ENCODE measurements around the gene ZNF26. TPM values are rescaled to one million over a fixed set of nuclear protein-coding genes. Genes with fewer than 3 reads are reported as not detected.
"Not testable (repeated sequence)": the region's sequence is repeated elsewhere in the genome, so short reads cannot be mapped to it uniquely, and the experiment has no call there.

Gene ZNF26
- polyA plus RNA-seq, 5 donors, result 13.4 to 18.0 (median 15.0) TPM

DNA sequence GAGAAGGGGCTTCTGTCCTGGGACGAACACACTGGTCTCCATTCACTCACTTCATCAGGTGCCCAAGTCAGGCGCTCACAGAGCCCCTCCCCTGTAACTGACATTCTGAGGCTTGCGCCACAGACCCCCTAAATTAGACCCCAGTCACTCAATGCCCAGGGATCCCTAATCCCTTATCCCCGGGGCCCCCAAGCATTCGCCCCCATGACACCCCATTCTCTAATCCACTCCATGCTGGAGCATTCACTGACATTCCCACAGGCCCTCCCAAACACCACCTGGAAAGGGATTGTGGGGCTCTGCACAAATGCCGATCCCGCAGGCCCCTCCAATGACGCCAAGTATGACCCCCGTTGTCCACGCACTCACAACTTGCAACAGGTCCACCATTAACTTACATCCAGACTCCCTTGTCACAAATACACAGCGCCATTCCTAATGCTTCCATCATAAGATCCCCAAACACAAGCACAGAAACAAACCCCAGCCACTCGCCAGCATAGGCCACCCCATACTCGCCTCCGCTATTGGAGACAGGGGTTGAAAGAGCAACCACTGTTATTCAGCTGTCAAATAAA is 31.6 kb upstream of the ZNF26 start:
- DNase-seq, result no peak

DNA sequence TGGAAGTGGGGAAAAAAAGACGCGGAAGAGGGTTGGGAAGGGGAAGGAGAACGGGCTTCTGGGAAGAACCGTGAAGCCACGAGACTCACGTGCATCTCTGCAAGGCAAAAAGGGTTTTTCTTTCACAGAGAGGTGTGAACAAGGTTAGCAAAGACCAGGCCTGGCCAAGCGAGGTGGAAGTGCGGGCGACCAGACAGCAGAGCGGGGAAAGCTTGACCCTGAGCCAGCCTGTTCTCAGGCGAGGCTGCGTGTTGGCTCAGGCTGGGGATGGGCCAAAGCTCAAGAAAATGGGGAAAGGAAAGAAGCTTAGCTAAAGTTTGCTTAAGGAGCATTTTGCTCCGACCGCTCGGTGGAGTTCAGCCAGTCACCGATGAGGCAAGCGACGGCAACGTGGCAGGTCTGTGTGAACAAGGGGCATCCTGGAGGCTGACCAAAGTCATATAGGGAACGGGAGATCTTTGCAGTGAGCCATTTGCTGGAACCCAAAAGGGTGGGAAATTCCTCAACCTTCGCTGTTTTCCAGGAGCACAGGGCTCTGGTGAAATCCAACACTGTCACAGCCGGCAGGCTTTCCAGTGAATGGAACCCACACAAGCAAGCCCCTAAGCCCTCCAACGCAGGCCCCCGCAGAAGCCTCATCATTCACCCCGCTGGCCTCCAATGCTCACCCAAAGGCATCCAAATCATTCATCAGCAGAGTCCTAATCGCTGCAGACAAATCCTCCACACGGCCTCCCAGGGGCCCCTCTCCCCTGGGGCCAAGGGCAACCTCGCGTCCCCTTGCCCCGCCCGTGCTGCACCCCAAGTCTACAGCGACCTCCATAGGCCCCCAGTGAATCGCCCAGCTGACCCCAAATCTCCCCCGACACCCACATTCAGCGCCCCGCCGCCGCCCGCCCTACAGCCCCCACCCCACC is 30.8 kb upstream of the ZNF26 start:
- peak; percentile 65 to 66 for DNase-seq

DNA sequence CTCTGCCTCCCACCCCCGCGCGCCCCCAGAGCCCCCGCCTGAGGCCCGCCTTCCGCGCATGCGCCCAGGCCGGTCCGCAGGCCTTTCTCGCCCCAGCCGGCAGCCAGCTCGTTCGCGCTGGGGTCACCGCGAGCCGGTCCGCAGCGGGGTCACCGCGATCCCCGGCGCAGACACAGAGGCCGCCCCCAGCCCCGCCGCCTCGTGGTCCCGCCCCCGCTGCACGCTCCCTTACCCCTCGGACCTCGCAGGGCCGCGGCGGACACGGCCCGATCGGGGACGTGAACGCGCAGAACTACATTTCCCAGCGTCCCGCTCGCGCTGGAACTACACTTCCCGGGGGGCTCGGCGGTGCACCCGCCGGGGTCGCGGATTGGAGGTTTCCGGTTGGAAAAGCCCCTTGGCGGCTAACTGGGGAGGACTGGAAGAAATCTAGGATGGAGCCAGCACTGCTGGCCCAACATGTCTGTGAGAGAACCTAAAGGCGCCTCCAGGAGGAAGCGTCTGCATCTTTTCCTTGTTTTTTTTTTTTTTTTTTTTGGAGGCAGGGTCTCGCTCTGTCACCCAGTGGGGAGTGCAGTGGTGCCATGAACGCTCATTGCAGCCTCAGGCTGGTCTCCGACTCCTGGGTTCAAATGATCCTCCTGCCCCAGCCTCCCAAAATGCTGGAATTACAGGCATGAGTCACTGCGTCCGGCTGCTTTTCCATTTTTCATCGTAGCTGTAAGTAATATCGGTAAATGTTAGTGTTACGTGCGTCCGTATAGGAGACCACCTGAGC is 30.0 kb upstream of the ZNF26 start, which contains the start of gene ZNF605:
Gene ZNF605 (minus strand): TSS at position 296 of the 778 bp plus-strand sequence. CDS start 10,671 bp downstream, outside the sequence.
- DNase-seq, result peak; percentile 89 to 91

DNA sequence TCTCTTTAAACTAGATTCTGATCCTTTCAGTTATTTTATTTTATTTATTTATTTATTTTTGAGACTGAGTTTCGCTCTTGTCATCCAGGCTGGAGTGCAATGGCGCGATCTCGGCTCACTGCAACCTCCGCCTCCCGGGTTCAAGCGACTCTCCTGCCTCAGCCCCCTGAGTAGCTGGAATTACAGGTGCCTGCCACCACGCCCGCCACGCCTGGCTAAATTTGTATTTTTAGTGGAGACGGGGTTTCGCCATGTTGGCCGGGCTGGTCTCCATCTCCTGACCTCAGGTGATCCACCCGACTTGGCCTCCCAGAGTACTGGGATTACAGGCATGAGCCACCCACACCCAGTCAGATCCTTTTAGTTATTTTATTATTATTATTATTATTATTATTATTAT is 24.4 kb upstream of the ZNF26 start:
- DNase-seq, result not testable (repeated sequence)

DNA sequence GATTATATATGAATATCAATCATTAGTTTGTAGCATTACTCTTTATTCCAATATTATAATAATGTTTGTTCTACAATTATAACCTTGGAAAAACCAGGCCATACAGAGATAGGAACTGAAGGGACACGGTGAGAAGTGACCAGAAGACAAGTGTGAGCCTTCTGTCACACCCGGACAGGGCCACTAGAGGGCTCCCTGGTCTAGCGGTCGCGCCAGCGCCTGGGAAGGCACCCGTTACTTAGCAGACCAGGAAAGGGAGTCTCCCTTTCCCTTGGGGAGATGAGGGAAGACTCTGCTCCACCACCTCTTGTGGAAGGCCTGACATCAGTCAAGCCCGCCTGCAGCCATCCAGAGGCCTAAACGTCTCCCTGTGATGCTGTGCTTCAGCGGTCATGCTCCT is 22.2 kb upstream of the ZNF26 start:
- not testable (repeated sequence) for DNase-seq

DNA sequence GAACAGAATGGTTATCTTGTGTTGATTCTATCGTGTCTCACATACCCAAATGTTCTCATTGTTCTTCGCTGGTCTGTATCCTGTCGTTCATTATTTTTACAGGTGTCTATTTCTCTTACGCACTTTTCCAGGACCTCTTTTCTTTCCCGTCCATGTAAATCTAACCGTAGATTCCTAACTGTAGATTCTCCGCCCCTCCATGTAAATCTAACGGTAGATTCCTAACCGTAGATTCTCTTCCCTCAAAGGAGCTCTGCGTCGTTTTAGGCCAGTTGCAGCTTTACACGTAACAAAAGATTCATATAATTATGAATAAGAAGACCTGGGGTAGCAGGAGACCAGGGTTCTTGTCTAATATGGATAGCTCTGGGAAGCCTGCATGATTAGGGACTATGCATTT is 20.4 kb upstream of the ZNF26 start:
- DNase-seq, result no peak

DNA sequence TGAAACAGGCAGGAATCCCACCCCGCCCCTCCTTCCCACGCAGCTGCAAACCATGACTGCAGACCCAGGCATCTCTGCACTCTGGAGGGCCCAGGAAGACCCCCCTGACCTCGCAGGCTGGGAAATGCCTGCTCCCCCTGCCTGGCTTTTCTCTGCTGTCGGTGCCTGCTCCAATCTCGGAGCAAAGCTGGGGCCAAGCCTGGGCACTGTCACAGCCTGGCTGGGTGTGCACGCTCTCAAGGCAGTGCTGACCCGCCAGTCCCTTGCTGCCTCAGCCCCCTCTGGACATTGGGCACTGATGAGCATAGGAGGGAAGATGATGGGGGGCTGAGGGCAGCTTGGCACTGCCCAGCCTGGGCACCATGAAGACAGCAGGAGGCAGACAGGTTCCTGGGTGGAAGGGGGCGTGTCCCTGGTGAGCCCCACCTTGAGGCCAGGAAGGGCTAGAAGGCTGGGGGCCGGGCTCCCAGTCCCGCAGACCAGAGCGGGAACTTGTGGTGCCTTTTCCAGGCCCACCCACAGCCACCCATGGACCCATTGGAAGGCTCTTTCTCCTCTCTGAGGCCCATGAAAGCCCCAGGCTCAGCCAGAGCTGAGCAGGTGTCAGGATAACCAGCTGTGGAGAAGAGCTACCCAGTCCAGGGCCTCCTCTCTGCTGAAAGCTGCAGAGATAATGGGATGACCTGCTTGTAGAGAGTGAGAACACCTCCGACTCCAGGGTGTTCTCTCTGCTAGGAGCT is 19.3 kb upstream of the ZNF26 start:
- no peak for DNase-seq

DNA sequence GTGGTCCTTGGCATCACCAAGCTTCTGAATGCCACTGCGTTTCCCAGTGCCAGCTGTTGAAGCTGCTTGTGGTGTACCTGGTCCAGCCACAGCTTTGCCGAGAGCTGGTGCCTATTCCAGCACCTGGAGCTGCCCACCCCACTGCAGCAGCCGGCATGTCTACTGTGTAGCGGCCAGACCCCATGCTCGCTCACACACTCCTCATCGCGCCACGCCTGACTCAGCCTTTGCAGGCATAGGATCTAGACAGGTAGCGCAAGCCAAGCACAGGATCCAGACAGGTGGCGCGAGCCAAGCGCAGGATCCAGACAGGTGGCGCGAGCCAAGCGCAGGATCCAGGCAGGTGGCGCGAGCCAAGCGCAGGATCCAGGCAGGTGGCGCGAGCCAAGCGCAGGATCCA is 18.4 kb upstream of the ZNF26 start:
- no peak for DNase-seq

DNA sequence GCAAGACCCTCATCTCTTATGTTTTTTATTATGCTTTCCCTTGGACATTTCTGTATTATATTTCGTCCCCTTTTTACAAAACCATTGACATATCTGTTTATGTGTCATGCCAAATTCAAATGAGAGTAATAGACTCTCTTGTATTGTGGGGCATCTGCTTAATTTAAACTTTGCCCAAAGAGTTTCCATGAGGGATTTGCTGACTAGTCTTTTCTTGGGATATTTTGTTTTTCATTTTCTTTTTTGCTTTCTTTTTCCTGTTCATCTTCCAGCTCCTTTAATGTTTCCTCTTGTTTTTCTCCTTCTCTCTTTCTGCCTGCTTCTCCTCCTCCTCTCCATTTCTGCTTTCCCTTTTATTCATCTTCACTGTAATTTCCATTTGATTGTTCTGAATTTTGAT is 13.8 kb upstream of the ZNF26 start:
- no peak for DNase-seq

DNA sequence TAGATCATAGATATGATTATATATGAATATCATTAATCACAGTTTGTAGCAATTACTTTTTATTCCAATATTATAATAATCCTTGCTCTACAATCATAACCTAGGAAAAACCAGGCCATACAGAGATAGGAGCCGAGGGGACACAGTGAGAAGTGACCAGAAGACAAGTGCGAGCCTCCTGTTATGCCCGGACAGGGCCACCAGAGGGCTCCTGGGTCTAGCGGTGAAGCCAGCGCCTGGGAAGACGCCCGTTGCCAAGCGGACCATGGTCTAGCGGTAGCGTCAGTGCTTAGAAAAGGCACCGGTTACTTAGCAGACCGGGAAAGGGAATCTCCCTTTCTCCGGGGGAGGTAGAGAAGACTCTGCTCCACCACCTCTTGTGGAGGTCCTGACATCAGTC is 9.3 kb upstream of the ZNF26 start:
- DNase-seq, result not testable (repeated sequence)

DNA sequence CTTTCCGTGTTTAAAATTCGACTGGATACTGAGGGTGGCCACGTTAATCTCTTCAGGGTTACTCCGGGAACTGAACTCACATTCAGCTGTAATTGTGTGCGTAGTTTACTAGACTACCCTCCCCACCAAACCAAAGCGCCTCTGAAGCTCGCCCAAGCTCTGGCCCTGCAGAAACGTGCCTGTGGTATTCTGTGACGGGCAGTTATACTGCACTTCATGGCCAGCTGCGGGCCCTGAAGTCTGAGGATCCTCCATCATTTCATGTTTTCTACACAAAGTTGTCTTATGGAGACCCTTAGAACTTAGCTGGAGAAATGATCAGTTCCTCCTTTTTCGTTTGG is 688 bp downstream of the ZNF26 start:
- no peak for DNase-seq

DNA sequence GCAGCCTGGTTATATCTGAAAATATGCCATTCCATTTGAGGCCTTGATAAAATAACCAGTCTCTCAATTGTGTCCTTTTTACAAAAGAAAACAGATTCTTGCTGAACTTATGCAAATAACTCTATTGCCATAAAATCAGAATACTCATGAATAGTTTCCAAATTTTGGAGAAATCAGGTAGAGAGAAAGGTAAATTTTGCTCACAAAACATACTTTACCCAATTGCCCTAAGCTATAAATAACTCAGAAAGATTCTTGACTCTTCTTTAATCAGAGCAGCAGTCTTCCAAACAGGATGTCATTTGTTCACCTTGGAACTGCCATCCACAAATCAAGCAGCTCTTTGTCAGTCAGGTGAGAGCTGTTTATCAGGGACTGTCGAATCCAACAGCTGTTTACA is 12.6 kb downstream of the ZNF26 start:
- no peak for DNase-seq

DNA sequence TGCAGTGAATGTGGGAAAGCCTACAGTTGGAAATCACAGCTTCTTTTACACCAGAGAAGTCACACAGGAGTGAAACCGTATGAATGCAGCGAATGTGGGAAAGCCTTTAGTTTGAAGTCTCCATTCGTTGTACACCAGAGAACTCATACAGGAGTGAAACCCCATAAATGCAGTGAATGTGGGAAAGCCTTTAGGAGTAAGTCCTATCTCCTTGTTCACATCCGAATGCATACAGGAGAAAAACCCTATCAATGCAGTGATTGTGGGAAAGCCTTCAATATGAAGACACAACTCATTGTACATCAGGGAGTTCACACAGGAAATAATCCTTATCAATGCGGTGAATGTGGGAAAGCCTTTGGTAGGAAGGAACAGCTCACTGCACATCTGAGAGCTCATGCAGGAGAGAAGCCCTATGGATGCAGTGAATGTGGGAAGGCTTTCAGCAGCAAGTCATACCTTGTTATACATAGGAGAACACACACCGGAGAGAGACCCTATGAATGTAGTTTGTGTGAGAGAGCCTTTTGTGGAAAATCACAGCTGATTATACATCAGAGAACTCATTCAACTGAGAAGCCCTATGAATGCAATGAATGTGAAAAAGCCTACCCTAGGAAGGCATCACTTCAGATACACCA is 24.6 kb downstream of the ZNF26 start:
- DNase-seq, result no peak

DNA sequence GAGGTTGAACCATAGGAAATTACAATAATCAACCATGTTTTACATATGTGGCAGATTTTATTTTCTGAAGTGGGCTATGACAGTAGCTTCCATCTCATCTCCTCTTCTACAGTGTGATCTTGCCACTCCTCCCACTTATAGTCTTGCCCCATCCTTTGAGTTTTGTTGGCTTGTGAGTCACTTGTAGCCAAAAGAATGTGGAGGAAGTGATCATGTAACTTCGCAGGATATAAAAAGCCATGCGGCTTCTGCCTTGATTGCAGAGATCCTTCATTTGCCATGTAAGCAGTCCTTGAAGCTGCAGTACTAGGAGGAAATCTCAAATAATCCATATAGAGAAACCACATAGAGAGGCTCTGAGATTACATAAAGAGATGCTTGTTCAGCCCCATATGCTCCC is 37.4 kb downstream of the ZNF26 start:
- no peak for DNase-seq

DNA sequence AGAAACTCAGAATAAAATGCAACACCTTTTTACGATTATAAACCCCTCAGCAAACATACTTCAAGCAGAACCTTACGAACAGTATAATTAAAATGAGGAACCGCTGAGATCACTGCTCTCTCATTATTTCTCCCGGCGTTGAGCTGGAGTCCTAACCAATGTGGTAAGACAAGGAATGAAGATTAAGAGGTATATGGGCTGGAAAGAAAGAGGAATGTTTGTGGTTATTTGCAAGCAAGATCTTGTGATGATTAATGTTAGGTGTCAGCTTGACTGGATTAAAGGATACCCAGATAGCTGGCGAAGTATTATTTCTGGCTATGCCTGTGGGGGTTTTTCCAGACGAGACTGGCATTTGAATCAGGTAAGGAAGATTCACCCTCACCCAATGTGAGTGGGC is 40.8 kb downstream of the ZNF26 start:
- DNase-seq, result no peak

DNA sequence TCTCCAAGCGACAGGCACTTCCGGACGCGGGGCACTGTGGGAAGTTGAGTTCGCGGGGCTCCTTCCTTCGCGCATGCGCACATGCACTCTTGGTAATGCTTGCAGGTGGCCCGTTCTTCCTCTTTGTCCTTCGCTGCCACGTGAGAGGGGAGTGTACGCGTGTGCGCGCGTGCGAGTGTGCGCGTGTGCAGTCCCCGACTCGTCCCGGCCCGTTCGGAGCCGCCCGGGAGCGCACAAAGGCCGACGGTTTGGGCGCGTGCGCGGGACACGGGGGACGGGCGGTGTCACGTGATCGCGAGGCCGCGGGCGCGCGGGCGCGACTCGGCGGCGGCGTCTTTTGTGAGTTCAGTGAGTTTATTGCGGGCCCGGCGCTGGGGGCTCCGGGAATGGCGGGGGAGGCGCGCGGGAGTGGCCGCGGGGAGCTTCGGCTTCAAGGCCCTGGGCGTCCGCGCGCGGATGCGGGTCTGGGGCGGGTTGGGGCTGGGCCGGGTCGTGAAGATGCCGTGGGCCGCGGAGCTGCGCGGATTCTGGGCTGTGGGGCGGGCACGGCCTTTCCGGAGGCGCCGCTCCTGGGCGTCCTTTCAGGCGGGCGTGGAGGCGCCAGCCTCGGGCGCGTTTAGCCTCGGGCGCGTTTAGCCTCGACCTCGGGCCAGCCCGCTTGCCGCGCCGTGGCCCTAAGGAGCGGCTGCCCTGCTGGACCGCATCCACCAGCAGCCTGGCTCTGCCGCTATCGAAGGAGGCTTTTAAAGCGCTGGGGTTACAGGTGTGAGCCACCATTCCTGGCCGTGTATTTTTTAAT is 51.2 kb downstream of the ZNF26 start, which contains the start of gene ZNF84:
Gene ZNF84 (plus strand): TSS at position 303 of the 799 bp plus-strand sequence. CDS start 3,959 bp downstream, outside the sequence.
- DNase-seq, result peak; percentile 97 to 98

DNA sequence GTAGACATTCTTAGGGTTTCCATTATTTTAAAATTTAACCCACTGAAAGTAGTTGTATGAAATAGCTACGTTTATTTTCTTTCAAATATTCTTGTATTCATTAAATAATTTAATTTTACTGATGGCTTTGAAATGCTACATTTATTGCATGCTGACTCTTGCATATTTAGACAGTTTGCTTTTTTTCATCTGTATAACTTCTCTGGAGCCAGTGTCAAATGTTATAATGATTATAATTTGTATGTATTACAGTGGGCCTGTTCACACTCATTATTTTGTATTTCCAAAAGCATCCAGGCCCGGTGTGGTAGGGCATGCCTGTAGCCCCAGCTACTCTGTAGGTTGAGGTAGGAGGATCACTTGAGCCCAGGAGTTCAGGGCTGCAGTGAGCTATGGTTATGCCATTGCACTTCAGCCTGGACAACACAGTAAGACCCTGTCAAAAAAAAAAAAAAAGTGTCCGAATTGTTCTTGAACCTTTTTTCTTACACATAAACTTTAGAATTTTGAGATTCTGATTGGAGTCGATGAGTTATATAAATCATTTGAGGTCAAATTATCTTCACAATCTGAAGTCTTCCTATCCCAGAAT is 52.0 kb downstream of the ZNF26 start:
- no peak for DNase-seq

DNA sequence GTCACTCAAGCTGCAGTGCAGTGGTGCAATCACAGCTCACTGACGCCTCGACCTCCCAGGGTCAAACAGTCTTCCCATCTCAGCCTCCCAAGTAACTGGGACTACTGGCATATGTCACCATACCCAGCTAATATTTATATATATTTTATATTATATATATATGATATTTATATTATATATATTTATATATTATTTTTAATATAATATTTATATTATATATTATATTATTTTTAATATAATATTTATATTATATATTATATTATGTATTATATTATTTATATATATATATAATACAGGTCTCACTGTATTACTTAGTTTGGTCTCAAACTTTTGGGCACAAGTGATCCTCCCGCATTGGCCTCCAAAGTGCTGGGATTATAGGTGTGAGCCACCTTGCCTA is 60.5 kb downstream of the ZNF26 start:
- no peak for DNase-seq

DNA sequence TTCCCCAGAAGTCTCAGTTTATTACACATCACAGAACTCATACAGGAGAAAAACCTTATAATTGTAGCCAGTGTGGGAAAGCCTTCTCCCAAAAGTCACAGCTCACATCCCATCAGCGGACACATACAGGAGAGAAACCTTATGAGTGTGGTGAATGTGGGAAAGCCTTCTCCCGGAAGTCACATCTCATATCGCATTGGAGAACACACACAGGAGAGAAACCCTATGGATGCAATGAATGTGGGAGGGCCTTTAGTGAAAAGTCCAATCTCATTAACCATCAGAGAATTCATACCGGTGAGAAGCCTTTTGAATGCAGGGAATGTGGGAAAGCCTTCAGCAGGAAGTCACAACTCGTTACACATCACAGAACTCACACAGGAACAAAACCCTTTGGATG is 71.3 kb downstream of the ZNF26 start:
- DNase-seq, result no peak
